ENCODE measurements around the gene CILP2. TPM values are rescaled to one million over a fixed set of nuclear protein-coding genes. Genes with fewer than 3 reads are reported as not detected.
A peak's percentile ranks its signal among the peaks of the same experiment; 100 is the strongest.

CILP2 gene
- total and polyA plus RNA-seq, 2 of the 8 experiments (the other 6 are each of a cell fraction or from before 2014, with no cell fraction given), result 4.4 to 5.8 TPM

- Histone ChIP-seq H3K79me1 (ENCODE audit: low read depth, low read length) (peaks cover 12% of the 10 kb centered on the region; the same call in 1 of the 2 replicates), H2BK20ac (ENCODE audit: low read length) (no peak overlapping the region), H3K23ac (ENCODE audit: insufficient read length) (no peak overlapping the region), H3K18ac (ENCODE audit: extremely low read depth, low read length) (no peak overlapping the region), H3K27me3 (replicated peaks in 1 of 4; ENCODE audit: control insufficient read depth in 3 of 4, extremely low read depth in 1 of 4, insufficient read depth in 3 of 4, low read length in 3 of 4) (no peaks in the 10 kb centered on the region), H2AFZ (ENCODE audit: low read length) (no peak overlapping the region), H3K4me3 (ENCODE audit: extremely low read depth in 1 of 4, insufficient read depth in 2 of 4, low read depth in 3 of 4, low read length in 4 of 4) (no peak overlapping the region), H3K36me3 (ENCODE audit: control insufficient read depth in 2 of 4, insufficient read depth in 4 of 4, low read length in 3 of 4) (peaks cover 9 to 34% (median 33%) of the 10 kb centered on the region in 4 experiments; a peak in 7 of 8 replicates), H3K4me2 (ENCODE audit: insufficient read depth in 1 of 2, low read depth in 2 of 2, low read length in 2 of 2) (no peak overlapping the region), H3K4ac (replicated peaks; ENCODE audit: insufficient read length, low read depth, low read length) (no peak overlapping the region), H3K9ac (replicated peaks in 1 of 4; ENCODE audit: extremely low read depth in 1 of 4, low read depth in 3 of 4, low read length in 3 of 4) (peak overlapping the region in 2 of 4 experiments; percentile 20 to 45; a peak in 3 of 7 replicates), H2BK120ac (replicated peaks; ENCODE audit: low read depth, low read length) (no peak overlapping the region), H3K14ac (ENCODE audit: insufficient read length) (no peak overlapping the region), H2AK5ac (ENCODE audit: low read depth, low read length) (no peak overlapping the region), H3K23me2 (ENCODE audit: low read depth, low read length) (no peaks in the 10 kb centered on the region), H3K4me1 (replicated peaks in 1 of 4; ENCODE audit: control insufficient read depth in 3 of 4, insufficient read depth in 4 of 4, low read length in 3 of 4) (peaks cover 5 to 8% (median 7%) of the 10 kb centered on the region in 4 experiments), H3K79me2 (ENCODE audit: control insufficient read depth in 1 of 2, insufficient read depth in 2 of 2, low read length in 2 of 2) (peaks cover 0 to 26% of the 10 kb centered on the region in 2 experiments; a peak in 2 of 4 replicates), H2BK5ac (ENCODE audit: low read depth, low read length) (no peak overlapping the region), H2BK12ac (ENCODE audit: low read depth, low read length) (no peak overlapping the region), H4K5ac (ENCODE audit: insufficient read length, low read depth, low read length) (no peak overlapping the region), H3K27ac (ENCODE audit: low read depth, low read length) (no peak overlapping the region), H3K9me3 (ENCODE audit: insufficient read depth in 2 of 2, low read depth in 1 of 2, low read length in 1 of 2) (no peaks in the 10 kb centered on the region), H3K56ac (replicated peaks; ENCODE audit: insufficient read length, low read depth, low read length) (no peak overlapping the region), H4K91ac (replicated peaks; ENCODE audit: insufficient read length, low read length) (no peak overlapping the region), H2BK15ac (ENCODE audit: low read length) (no peak overlapping the region), H4K8ac (ENCODE audit: extremely low read depth, insufficient read depth, low read length) (peak overlapping the region; percentile 86), H4K20me1 (replicated peaks in 1 of 2; ENCODE audit: control insufficient read depth in 1 of 2, insufficient read depth in 2 of 2, low read length in 2 of 2) (peaks cover 14 to 23% of the 10 kb centered on the region in 2 experiments)
- DNase-seq (ENCODE audit: low read depth in 1 of 2, low spot score in 2 of 2) (no peak), FAIRE-seq (no peak)
- POLR2A ChIA-PET (ENCODE audit: partially characterized antibody), result no interaction called here
- CTCF ChIA-PET (ENCODE audit: partially characterized antibody), result interaction anchor here (1.6 to 9.8 kb wide), 3 partner anchors 12 to 129 kb away, joined by 5 to 146 read pairs (median 7); no protein-coding TSS in a partner anchor
- 92% methylated on average over 15 of the region's 15 CpGs; no CpG with 5 or more reads in 1 of the 2 experiments for WGBS, 2 experiments (ENCODE audit: extremely low coverage in 1 of 2, insufficient coverage in 1 of 2, insufficient read length in 1 of 2, insufficient replicate concordance in 2 of 2, low coverage in 1 of 2, low lambda C conversion rate in 2 of 2, missing lambda C conversion rate in 1 of 2)
- TF ChIP-seq TCF12 (IDR thresholded peaks at IDR 0.05; ENCODE audit: low read depth, low read length) (no peak), JUND (IDR thresholded peaks at IDR 0.05; ENCODE audit: low read length) (no peak), PHF8 (conservative IDR thresholded peaks at IDR 0.05; ENCODE audit: low read depth, low read length) (no peak)
Observed at GRCh38 chr19:19493841-19494546, 44.1 kb upstream of the CILP2 start.

Measured in H1 (cell line).